IPS-18c (cell line): ENCODE measurements around the gene GPR39.

Experiments
- H3K4me3 ChIP-seq: 2 replicates; pipeline ENCODE4 v1.7.0; 2013; ENCODE audit warnings: low read depth, mild to moderate bottlenecking, low read length, moderate library complexity; ENCODE audit not compliant: insufficient read depth
- H3K9me3 ChIP-seq: one replicate; pipeline ENCODE4 v1.6.1; 2013; ENCODE audit warnings: mild to moderate bottlenecking, low read length, moderate library complexity; ENCODE audit not compliant: control insufficient read depth, insufficient read depth

GPR39 gene

DNA sequence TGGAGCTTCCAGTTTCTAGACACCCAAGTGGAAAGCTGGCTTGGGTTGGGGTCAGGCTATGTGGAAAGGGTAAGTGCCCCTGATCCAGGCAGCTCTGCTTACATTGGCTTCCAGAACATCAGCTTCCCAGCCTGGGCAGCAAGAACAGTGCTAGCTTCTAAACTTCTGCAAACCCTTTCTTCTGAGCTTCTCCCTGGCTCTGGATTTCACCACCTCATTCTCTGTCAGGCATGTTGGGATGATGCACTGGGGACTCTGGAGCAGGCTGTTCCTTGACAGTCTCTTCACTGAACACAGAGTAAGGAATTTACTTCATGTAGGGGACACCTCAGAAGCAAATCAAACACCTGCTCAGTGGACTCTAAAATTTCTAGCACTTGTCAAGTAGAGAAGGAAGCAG lies 180.6 kb downstream of the GPR39 start:
- peaks cover 4% of the 10 kb centered on the region for H3K9me3 ChIP-seq

DNA sequence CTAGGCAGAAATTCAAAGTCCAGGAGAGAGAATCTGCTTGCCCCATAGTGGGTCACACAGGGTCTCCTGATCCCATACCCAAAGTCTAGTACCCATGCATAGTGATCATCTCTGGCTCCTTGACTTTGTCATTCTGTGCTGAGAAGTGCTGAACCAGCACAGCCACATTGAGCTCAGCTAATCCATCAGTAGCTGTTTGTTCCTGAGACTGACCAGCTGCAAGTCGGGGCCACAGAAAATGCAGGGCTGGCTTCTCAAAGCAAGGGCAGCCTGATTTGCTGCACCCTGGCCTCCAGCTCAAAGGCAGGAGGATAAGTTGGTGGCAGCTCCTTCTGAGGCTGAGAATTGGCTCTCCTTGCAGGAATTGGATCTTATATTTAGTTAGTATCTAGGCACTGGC lies 181.2 kb downstream of the GPR39 start:
- Histone ChIP-seq H3K4me3 (no peak overlapping the region), H3K9me3 (peaks cover 4% of the 10 kb centered on the region)

More for the DNA sequence above, 180.6 kb downstream of the GPR39 start:
- H3K4me3 ChIP-seq = no peak overlapping the region

DNA sequence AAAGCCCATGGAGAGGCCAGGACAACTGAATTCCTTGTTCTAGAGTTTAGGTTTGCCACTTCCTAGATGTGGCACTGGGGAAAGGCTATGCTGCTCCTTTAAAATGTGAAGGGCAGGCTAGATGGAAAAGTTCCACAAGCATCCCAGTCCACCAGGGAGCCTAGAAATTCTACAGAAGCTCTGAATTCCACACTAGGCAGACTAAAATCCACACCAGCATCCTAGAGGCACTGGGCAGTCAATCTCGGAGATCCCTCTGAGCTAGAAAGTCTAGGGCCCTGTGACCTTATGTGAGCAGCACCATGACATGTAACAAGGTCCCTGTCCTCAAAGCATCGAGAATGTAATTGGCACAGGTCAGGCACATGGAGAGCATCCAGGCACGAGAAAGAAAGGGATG lies 181.9 kb downstream of the GPR39 start:
- Histone ChIP-seq H3K4me3 (no peak overlapping the region), H3K9me3 (peaks cover 4% of the 10 kb centered on the region)

DNA sequence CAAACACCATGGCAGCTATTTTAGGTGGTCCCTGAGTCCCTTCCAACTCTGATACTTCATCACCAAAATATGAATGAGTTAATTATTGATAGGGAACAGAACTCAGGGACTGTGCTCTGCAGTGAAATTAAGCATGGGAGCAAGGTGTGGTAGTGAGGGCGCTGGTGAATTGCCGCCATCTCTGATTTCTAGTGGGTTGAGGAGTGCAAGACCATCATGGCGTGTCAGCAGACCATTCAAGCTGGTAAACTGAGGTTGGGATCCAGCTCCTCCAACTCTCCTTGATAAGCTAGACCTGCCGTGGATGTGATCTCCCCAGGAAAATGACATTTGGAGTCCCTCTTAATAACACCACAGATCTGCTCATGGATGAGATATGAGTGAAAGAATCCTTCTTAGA lies 183.0 kb downstream of the GPR39 start:
- Histone ChIP-seq H3K9me3 (peaks cover 4% of the 10 kb centered on the region), H3K4me3 (no peak overlapping the region)

DNA sequence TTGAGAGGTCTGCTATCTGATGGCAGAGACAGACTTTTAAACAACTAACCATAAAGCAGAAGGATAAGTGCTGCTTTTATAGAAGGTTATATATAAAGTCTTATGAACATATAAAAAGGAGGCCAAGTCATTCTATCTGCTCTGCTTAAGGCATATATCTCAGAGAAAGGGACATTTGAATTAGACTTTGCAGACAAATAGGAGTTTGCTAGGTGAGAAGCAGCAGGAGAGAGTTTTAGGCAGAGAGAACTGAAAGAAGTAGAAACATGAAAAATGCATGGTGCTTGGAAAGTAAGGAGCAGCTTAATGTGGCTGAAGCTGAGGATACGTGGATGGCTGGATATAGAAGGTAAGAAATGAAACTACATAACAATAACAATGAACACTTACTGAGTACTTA lies 188.0 kb downstream of the GPR39 start:
- H3K9me3 ChIP-seq = no peaks in the 10 kb centered on the region

DNA sequence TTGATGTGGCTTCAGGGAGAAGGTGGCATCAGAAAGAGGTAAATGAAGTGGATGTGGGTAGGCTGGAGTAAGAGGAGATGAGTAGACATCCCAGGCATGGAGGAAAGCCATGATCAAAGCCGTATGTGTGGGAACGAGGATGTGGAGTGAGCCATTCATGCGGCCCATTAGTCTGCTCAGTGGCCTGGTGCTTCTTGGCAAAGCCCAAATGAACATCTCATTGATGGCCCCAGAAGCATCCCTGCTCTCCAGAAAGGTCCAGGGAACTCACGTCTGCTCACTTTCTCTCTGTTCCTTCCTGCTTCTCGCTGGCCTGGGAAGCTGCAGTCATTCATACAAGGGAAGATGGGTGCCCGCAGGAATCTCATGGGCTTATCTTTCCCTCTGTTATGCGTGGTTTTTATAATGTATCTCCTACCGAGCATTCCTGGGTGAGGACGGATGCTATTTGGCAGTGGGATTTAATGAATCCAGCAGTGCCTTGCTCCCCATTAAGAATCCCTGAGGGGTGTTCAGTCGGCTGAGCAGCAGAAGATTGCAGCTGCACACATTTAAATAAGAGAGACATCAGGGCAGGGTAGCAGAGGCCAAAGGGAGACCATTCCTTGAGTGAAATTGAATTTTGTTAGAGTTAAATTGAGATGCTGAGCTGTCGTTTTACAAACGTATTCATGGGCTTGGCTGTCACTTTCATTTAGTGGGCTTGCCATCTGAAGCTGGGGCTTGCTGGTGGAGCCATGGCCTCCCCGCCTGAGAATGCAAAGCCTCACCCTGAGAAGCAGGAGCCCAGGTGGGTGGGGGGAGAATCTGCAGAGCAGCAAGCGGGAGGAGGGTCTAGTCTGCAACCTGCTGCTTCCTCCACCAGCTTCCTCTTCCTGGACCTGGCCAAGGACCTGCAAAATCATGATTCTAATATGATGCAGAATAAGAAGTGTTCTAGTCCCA lies 188.9 kb downstream of the GPR39 start:
- Histone ChIP-seq H3K9me3 (no peaks in the 10 kb centered on the region), H3K4me3 (no peak overlapping the region)

More for the DNA sequence above, 188.0 kb downstream of the GPR39 start:
- H3K4me3 ChIP-seq = no peak overlapping the region

DNA sequence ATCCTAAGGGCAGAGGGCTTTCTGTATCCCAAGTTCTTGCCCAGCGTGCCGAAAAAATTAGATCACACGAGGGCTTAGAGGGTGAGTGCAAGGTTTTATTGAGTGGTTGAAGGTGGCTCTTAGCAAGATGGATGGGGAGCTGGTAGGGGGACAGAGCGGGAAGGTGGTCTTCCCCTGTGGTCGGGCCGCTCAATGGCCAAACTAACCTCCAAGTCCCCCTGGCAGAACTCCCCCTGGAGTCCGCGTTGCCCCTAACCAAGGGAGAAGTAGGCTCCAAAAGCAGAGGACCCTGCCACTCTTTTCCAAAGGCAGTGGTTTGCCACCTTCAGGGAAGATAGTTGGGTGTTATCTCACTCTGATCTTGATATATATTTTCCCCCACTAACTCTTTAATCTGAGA lies 190.0 kb downstream of the GPR39 start:
- Histone ChIP-seq H3K4me3 (no peak overlapping the region), H3K9me3 (no peaks in the 10 kb centered on the region)

DNA sequence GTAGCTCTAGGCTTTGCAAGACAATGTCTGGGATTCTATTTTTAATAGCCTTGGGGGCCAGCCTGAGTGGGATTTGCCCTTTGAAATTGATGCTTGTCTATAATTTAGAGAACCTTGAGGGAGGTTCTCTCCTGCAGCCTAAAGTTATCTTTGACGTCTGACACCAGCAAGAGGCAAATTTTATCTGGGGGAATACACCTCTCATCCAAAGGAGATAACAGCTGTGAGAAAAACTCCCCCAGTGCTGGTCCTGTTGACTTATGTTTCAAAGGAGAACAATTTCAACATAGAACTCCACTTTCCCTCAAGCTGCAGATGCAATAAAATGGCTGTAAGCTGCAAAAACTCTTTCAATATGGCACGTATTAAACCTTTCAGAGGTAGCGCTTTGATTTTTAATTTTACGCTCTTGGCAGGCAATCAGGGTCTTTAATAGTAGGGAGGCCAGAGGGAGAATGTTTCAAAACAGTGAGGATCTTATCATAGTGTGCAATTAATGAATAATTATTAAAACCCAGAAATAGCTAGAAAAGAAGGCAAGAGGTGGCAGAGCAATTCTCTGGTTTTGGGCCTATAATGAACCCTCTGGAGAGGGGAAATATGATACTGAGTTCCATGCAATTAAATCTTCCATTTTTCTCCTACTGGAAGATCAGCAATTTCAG lies 191.0 kb downstream of the GPR39 start:
- H3K4me3 ChIP-seq = no peak overlapping the region

DNA sequence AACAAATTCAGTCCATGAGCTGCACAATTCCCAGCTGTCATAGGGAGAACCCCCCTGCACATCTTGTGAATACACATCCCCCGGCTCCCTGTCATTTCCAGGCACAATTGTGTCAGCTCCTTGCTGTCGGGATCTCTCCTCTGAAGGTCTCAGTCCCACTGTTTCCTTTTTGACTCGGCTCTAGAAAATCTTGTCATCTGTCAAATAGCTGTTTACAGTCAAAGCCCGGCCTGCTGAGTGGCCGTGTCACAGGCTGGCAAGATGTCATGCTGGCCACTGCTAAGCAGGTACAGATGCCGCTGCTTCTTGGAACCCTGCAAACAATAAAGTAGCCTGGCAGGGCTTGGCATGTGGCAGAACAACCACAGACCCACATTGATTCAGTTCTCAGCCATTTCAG lies 191.7 kb downstream of the GPR39 start:
- H3K4me3 ChIP-seq = no peak overlapping the region

More for the DNA sequence above, 191.0 kb downstream of the GPR39 start:
- no peaks in the 10 kb centered on the region for H3K9me3 ChIP-seq

DNA sequence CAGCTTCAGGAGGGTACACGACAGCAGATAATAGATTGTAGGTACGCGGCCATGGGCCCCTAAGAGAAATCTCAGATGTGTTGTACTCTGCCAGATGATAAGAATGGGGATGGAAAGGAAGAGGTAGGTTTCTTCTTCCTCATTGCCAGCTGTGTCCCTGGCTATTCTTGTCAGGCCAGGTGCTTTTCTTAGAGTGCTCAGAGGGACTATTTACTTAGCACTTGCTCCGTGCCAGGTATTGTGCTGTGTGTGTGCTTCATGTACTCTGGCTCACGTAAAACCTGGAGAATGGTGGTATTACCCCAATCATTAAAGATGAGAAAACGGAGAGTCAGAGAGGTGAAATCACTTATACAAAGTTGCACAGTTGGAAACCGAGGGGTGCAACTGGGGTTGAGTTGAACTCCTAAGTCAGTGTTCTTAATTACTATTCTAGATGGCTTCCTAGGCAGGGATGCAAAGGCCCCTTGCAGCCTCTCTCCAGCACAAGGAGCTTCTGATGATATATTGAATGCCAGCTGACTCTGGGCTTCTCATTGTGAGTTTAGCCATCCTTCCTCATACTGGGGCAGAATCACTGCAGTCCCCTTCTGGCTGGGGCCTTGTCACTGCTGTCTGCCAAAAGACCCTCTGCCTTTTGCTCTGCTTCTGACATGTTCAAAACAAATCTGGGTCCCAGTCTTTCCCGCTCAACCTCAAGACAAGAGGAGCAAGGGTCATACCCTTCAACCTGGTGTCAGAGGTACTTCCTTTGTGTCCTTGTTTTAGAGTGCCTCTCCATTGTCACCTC lies 192.7 kb downstream of the GPR39 start:
- no peak overlapping the region for H3K4me3 ChIP-seq

More for the DNA sequence above, 191.7 kb downstream of the GPR39 start:
- no peaks in the 10 kb centered on the region for H3K9me3 ChIP-seq

DNA sequence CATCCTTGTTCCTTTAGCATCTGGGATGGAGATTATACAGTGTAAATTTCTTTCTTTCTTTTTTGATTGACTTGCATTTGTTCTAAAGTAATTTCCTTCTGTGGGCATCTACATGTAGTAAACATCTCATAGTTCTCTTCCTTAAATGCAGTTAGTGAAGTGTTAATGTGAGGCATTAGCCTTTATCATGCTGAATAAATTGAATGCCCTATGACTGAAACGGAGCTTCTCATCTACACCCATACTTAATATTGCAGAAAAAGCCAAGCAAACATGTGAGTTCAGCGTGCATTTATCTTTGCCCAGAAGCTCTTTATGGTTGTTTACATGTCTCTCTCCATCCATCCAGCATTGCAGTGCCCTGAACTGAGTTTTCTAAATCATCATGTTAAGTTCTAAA lies 195.1 kb downstream of the GPR39 start:
- H3K9me3 ChIP-seq = no peaks in the 10 kb centered on the region
- no peak overlapping the region for H3K4me3 ChIP-seq

More for the DNA sequence above, 192.7 kb downstream of the GPR39 start:
- H3K9me3 ChIP-seq = no peaks in the 10 kb centered on the region

DNA sequence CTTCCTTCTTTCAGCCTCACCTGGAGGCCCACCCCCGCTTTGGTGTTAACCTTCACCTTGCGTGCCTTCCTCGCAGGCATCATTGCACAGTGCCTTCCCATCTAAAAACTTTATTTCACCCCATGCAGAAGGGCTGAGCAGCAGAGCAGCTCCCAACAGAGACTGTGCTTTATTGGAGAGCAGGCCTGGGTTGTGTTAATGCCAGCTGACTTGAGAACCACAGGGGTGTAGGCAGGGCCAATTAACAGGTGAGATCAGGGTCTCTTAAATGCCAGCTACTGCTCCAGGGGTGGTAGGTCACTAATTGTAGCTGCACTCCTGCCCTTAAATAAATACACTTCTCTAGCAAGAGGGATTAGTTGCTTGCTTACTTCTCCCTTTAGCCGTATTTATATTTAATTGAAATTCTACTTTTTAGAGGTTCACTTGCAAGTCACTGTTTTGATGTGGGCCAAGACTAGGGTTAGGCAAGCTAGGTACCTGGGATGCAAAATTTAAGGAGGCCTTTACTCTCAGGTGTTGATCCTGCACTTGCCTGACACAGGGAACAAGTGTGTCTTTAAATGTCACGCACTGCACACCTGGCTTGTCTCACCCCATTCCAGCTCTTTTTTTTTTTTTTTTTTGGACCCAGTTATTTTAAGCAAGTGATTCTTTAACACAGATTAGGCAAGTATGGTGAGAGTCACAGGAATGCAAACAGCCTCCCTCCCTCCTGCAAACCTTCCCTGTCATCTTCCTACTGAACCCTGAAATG lies 198.9 kb downstream of the GPR39 start:
- H3K4me3 ChIP-seq = no peak overlapping the region
- H3K9me3 ChIP-seq = no peaks in the 10 kb centered on the region

DNA sequence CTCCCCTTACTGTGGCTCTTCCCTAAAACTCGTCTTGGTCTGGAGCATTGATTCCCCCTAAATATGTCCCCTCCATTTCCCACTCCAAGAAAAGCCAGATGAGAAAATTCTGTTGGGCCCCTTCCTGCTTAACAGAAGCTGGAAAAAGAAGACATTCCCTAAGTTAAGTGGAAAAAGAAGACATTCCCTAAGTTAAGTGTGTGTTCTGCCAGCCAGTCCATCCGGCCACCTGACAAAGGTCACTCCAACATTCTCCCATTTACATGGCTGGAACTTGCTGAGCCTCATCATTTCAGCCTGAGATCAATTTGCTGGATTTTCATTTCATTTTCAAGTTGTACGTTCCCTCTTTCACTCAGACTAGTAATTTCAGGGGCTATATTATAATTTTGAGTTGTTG lies 201.4 kb downstream of the GPR39 start:
- Histone ChIP-seq H3K9me3 (no peaks in the 10 kb centered on the region), H3K4me3 (no peak overlapping the region)

DNA sequence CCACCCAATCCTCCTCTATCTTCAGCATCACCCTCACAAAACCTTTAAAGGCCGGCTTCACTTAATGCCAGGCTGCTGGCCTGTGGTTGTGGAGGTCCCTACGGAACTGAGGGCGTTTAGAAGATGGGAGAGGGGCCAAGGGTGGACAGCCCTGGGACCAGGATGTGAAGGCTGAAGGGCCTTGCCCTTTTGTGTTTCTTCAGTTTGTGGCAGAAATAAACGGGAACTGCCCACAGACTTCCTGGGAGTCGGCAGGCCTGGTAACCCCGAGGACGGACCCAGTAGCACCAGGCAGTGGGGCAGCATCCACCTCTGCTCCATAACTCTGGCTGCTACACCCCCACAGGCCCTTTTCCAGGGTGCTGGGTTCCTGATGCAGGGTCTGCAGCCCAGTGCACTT lies 202.1 kb downstream of the GPR39 start:
- Histone ChIP-seq H3K9me3 (no peaks in the 10 kb centered on the region), H3K4me3 (no peak overlapping the region)

DNA sequence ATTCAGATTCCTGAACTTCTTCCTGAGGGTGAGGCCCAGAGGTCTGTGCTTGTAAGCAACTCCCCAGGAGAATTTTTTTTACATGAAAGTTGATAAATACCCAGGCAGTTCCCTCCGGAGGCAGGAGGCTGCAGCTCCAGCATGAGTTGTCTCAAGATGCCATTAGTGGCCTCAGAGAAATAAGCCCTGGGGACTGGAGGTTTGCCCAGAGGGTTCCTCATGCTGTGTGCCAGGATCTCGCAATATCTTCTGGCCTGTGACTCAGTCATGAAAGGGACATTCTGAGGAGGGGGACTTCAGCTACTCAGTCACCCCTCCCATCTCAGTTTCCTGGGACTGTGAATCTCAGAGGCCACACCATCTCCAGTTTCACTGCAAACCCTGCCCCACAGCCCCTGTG lies 203.5 kb downstream of the GPR39 start:
- H3K4me3 ChIP-seq = no peak overlapping the region
- H3K9me3 ChIP-seq = no peaks in the 10 kb centered on the region

DNA sequence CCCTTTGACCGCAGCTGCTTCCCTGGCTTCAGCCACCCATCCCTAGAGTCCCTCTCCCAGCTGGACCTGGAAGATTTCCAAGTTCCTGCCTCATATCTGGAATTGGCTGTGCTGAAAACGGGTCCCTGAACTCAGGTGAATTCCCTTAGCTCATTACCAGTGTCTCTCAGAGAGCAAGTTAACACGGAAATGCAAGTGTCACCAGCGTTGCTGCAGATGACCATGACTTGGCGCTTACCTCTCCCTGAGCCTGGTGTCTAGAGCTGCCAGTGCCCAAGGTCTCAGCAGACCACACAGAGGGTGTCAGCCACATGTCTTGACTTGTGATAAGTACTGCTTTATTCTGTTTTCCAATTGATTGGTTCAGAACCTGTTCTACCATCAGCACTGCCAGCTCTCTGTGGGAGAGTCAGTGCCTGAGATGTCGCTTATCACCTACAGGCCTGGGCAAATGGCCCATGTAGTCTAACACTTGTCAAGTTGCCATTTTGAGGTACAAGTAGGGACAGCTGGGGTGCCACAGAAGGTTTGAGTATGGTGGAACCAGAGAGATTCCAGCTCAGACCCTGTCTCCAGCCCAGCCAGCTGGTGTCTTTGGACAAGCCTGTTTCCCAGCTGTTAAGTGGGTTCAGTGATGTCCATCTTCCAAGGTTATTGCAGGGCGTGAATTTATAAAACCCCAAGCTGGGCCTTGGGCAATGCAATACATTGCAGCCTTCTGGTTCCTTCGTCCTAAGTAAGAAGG lies 204.7 kb downstream of the GPR39 start:
- Histone ChIP-seq H3K9me3 (no peaks in the 10 kb centered on the region), H3K4me3 (no peak overlapping the region)
